C4-2B (cell line): ENCODE results near the gene CENPX.

ENCODE experiments used
- H3K27ac ChIP-seq: fragments of 450-650 bp; 2 replicates; pipeline ENCODE4 v1.5.1; 2017
- ZFX ChIP-seq: fragments of 450-650 bp; IDR thresholded peaks from 2 replicates; pipeline ENCODE4 v1.6.1; 2017
- TF ChIP-seq, protein P1 (sequence below): fragments of 450-650 bp; conservative IDR thresholded peaks from 2 replicates; pipeline ENCODE4 v1.5.1; 2017; ENCODE audit warnings: mild to moderate bottlenecking

Gene CENPX

DNA sequence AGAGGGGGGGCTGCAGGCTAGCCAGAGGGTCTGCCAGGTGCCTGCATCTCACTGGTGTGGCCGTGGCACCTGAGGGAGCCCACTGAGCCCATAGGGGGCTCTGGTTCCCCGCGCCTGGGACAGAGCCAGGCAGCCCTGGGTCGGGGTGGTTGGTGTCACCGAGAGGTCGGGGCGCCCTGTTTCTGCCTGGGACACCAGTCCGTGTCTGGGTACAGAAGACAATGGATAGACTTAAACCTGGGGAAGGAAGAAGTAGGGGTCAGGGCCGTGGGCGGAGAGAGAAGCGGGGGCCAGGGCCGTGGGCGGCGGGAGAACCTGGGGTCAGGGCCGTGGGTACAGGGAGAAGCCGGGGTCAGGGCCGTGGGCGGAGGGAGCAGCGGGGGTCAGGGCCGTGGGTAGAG lies 25.9 kb upstream of the CENPX start:
- TF ChIP-seq, protein P1, sequence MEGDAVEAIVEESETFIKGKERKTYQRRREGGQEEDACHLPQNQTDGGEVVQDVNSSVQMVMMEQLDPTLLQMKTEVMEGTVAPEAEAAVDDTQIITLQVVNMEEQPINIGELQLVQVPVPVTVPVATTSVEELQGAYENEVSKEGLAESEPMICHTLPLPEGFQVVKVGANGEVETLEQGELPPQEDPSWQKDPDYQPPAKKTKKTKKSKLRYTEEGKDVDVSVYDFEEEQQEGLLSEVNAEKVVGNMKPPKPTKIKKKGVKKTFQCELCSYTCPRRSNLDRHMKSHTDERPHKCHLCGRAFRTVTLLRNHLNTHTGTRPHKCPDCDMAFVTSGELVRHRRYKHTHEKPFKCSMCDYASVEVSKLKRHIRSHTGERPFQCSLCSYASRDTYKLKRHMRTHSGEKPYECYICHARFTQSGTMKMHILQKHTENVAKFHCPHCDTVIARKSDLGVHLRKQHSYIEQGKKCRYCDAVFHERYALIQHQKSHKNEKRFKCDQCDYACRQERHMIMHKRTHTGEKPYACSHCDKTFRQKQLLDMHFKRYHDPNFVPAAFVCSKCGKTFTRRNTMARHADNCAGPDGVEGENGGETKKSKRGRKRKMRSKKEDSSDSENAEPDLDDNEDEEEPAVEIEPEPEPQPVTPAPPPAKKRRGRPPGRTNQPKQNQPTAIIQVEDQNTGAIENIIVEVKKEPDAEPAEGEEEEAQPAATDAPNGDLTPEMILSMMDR, result no peak
- no peak for TF ChIP-seq ZFX
- H3K27ac ChIP-seq, result no peak overlapping the region

DNA sequence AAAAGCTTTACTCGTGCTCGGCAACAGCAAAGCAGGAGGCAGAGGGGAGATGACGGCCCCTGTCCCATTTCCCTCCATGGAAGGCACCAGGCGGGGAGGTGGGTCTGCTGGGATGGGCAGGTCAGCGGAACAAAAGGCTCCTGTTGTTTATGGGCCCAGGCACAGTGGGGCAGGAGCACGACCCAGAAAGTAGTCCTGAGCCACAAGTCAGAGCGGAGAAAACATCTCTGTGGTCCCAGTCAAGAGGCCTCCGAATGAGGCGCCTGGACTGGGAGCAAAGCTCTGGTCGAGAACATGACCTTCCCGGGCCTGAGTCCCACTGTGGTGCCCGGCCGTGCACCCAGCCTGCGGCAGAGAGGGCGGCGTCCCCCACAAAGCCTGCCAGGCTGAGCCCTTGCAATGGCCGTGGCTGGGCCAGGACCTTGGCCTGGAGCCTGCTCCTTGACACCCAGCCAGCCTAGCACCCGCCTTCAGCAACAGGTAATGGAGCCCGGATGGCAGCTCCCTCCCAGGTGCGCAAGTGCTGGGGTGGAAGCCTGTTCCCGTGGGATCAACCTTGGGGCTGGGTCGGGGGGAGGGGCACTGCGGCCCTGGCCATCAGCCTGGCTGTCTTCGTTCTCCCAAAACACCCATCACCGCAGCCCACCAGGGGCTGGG lies 25.4 kb upstream of the CENPX start:
- H3K27ac ChIP-seq, result no peak overlapping the region
- TF ChIP-seq, protein P1, result no peak
- no peak for TF ChIP-seq ZFX

DNA sequence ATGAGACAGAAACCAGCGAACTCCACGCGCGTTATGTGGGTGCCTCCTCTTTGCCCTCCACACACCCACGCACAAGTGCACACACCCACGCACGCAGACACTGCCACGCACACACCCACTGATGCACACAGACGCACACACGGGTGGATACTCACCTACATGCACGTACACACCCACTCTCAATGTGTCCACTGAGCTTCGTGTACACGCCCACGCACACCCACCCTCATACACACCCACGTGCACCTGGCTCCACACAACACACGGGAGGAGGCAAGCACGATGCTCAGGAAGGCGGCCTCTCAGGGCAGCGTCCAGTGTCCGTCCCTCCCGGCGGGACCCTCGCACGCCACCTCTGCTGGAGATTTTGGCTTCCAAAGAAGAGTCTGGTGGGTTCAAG lies 24.7 kb upstream of the CENPX start:
- H3K27ac ChIP-seq, result no peak overlapping the region
- no peak for TF ChIP-seq ZFX
- TF ChIP-seq, protein P1, result no peak

DNA sequence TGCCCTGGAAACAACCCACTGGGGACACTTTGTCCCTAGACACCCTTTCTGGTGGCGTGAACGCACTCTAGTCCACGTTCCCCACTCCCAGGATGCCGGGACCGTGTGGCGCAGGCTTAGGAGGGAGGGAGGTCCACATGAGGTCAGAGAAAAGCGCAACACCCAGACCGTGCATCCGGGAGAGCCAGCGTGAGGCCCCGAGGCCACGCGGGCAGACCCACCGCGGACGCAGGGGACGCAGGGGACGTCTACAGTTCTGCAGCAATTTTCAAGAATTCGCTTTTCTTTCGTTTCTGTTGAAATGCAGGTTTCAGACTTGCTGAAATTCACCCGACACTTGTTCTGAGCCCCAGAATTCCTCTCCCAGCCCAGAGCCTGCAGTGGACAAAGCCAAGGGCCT lies 24.2 kb upstream of the CENPX start:
- no peak for TF ChIP-seq ZFX
- TF ChIP-seq, protein P1, result no peak
- no peak overlapping the region for H3K27ac ChIP-seq

DNA sequence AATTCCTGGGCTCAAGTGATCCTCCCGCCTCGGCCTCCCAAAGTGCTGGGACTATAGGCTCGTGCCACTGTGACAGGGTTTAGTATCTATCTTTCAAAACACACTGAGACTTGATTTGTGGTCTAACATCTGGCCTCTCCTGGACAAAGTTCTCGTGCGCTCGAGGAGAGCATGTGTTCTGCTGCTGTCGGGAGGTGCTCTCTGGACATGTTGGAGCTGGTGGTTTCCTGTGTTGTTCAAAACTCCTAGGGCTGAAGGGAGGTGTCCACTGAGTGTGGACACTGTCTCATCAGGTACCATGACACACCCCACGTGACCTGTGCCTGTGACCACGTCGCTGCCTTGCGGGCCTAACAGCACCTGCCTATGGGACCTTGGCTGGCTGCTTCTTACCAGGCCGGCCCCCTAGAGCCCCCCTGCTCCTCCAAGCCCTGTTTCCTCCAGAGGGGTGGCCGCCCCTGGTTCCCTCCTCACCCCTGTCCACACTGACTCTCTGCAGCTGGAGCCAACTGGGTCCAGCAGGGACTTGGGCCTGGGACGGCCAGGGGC lies 23.3 kb upstream of the CENPX start:
- H3K27ac ChIP-seq, result no peak overlapping the region
- TF ChIP-seq, protein P1, result no peak
- no peak for TF ChIP-seq ZFX

DNA sequence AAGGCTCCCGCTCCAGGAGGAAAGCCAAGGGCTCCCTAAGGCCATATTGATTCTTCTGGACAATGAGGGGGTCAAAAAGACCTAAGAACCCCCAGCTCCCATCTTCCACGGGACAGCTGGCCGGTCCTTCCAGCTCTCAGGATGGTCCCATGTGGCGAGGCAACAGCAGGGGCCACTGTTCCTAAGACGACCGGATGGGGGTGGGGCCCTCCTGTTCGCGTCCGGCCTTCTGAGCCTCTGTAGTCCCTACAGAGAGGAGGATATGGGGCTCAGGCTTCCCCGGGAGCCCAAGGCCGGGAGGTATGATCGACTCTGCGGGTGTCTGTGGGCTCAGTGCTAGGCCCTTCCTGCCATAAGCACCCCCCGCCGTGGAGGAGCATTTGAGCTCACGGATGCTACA lies 20.8 kb upstream of the CENPX start:
- no peak for TF ChIP-seq ZFX
- TF ChIP-seq, protein P1, result no peak
- H3K27ac ChIP-seq, result no peak overlapping the region

DNA sequence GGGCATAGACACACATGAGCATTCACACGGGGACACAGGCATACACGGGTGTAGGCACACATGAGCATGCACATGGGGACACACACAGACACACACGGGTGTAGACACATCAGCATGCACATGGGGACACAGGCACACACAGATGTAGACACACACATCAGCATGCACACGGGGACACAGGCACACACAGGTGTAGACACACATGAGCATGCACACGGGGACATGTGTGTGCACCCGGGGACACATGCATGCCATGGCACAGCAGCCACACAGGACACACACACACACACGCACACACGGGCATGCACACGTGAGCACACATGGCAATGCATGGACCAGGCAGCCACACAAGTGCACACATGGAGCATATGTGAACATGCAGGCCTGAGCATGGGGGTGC lies 20.0 kb upstream of the CENPX start:
- no peak for TF ChIP-seq ZFX
- TF ChIP-seq, protein P1, result no peak
- no peak overlapping the region for H3K27ac ChIP-seq
